H9 (cell line): ENCODE results near the gene RABGAP1L. TPM values are rescaled to one million over a fixed set of nuclear protein-coding genes. Genes with fewer than 3 reads are reported as not detected.

Experiments
- DNase-seq: peaks from one replicate; pipeline ENCODE4 v3.0.0-alpha.2; 2017
- H2AFZ ChIP-seq: one replicate; pipeline ENCODE4 v1.6.1; 2013; ENCODE audit warnings: mild to moderate bottlenecking, low read length, control low read depth, moderate library complexity
- H2AK5ac ChIP-seq: 2 replicates; pipeline ENCODE4 v1.6.1; 2013; ENCODE audit warnings: low read length, control low read depth, mixed read lengths; ENCODE audit not compliant: insufficient read length
- H2BK120ac ChIP-seq: one replicate; pipeline ENCODE4 v1.6.1; 2013; ENCODE audit warnings: low read depth, mild to moderate bottlenecking, low read length, control low read depth, inconsistent platforms; ENCODE audit not compliant: poor library complexity, severe bottlenecking
- H2BK12ac ChIP-seq: 2 replicates; pipeline ENCODE4 v1.6.1; 2013; ENCODE audit warnings: low read length, control low read depth, mixed read lengths, low read depth; ENCODE audit not compliant: insufficient read length
- H2BK15ac ChIP-seq: 2 replicates; pipeline ENCODE4 v1.6.1; 2013; ENCODE audit warnings: low read depth, low read length, control low read depth
- H2BK20ac ChIP-seq: one replicate; pipeline ENCODE4 v1.6.1; 2013; ENCODE audit warnings: low read depth, mild to moderate bottlenecking, low read length, control low read depth, inconsistent platforms; ENCODE audit not compliant: poor library complexity, severe bottlenecking
- H2BK5ac ChIP-seq: 2 replicates; pipeline ENCODE4 v1.6.1; 2013; ENCODE audit warnings: low read length, control low read depth, mixed read lengths; ENCODE audit not compliant: insufficient read length
- H3K14ac ChIP-seq: 2 replicates; pipeline ENCODE4 v1.6.1; 2013; ENCODE audit warnings: low read length, control low read depth; ENCODE audit not compliant: insufficient read depth
- H3K18ac ChIP-seq: 2 replicates; pipeline ENCODE4 v1.6.1; 2013; ENCODE audit warnings: low read depth, mild to moderate bottlenecking, mixed read lengths, low read length, control low read depth; ENCODE audit not compliant: insufficient read length
- H3K23ac ChIP-seq: 2 replicates; pipeline ENCODE4 v1.6.1; 2013; ENCODE audit warnings: low read length, control low read depth, mixed read lengths, low read depth; ENCODE audit not compliant: insufficient read length
- H3K23me2 ChIP-seq: 2 replicates; pipeline ENCODE4 v1.6.1; 2013; ENCODE audit warnings: low read depth, mild to moderate bottlenecking, mixed read lengths, low read length, control low read depth; ENCODE audit not compliant: insufficient read length, poor library complexity, severe bottlenecking
- H3K27ac ChIP-seq: 2 replicates; pipeline ENCODE4 v1.5.1; 2013; ENCODE audit warnings: low read length, control low read depth, mixed read lengths, low read depth; ENCODE audit not compliant: insufficient read length
- H3K27me3 ChIP-seq: 2 replicates; pipeline ENCODE4 v1.6.1; 2013; ENCODE audit warnings: low read length, control low read depth, inconsistent platforms; ENCODE audit not compliant: insufficient read depth
- H3K4ac ChIP-seq: 2 replicates; pipeline ENCODE4 v1.6.1; 2013; ENCODE audit warnings: low read depth, mild to moderate bottlenecking, control low read depth, inconsistent platforms, low read length, moderate library complexity
- H3K4me1 ChIP-seq: 2 replicates; pipeline ENCODE4 v1.6.1; 2013; ENCODE audit warnings: low read length, control low read depth, inconsistent platforms; ENCODE audit not compliant: insufficient read depth
- H3K4me2 ChIP-seq: 2 replicates; pipeline ENCODE4 v1.6.1; 2013; ENCODE audit warnings: low read length, control low read depth, mixed read lengths; ENCODE audit not compliant: insufficient read length, insufficient read depth
- H3K56ac ChIP-seq: 2 replicates; pipeline ENCODE4 v1.6.1; 2013; ENCODE audit warnings: low read depth, mild to moderate bottlenecking, mixed read lengths, low read length, control low read depth; ENCODE audit not compliant: insufficient read length
- H3K79me1 ChIP-seq: 2 replicates; pipeline ENCODE4 v1.6.1; 2013; ENCODE audit warnings: low read depth, mild to moderate bottlenecking, moderate library complexity, low read length, control low read depth, inconsistent platforms; ENCODE audit not compliant: insufficient read depth, poor library complexity, severe bottlenecking
- H3K79me2 ChIP-seq: 2 replicates; pipeline ENCODE4 v1.6.1; 2013; ENCODE audit warnings: low read length, control low read depth, inconsistent platforms; ENCODE audit not compliant: insufficient read depth
- H3K9ac ChIP-seq: 2 replicates; pipeline ENCODE4 v1.6.1; 2013; ENCODE audit warnings: low read length, control low read depth, mixed read lengths; ENCODE audit not compliant: insufficient read length; ENCODE audit errors: extremely low read depth
- H3K9me3 ChIP-seq: one replicate; pipeline ENCODE4 v1.6.1; 2013; ENCODE audit warnings: low read depth, low read length, inconsistent platforms; ENCODE audit not compliant: control insufficient read depth
- H3T11ph ChIP-seq: one replicate; pipeline ENCODE4 v1.6.1; 2013; ENCODE audit warnings: mild to moderate bottlenecking, low read length, control low read depth, inconsistent platforms
- H4K20me1 ChIP-seq: one replicate; pipeline ENCODE4 v1.6.1; 2013; ENCODE audit not compliant: control insufficient read depth, insufficient read length, insufficient read depth
- H4K5ac ChIP-seq: 2 replicates; pipeline ENCODE4 v1.6.1; 2013; ENCODE audit warnings: low read depth, mild to moderate bottlenecking, mixed read lengths, low read length, control low read depth; ENCODE audit not compliant: insufficient read length
- H4K8ac ChIP-seq: replicated peaks from 2 replicates; pipeline ENCODE4 v1.6.1; 2013; ENCODE audit warnings: low read length, control low read depth, mixed read lengths, low read depth; ENCODE audit not compliant: insufficient read length
- H4K91ac ChIP-seq: 2 replicates; pipeline ENCODE4 v1.6.1; 2013; ENCODE audit warnings: low read depth, mild to moderate bottlenecking, moderate library complexity, mixed read lengths, low read length, control low read depth; ENCODE audit not compliant: insufficient read length
- H3K27ac Mint-ChIP-seq, 3 experiments: 2 replicates in 2 of 3; 3 replicates in 1 of 3; pipeline ENCODE4 v1.8.0; 2020 to 2021; ENCODE audit warnings: mixed read lengths in 3 of 3, mild to moderate bottlenecking in 1 of 3, moderate library complexity in 1 of 3
- H3K27me3 Mint-ChIP-seq: 2 replicates; pipeline ENCODE4 v1.8.0; 2021; ENCODE audit warnings: low read depth, mild to moderate bottlenecking, moderate library complexity, mixed read lengths
- H3K36me3 Mint-ChIP-seq, 3 experiments: 2 replicates in 2 of 3; 3 replicates in 1 of 3; pipeline ENCODE4 v1.8.0; 2020 to 2021; ENCODE audit warnings: low read depth in 3 of 3, mixed read lengths in 3 of 3; ENCODE audit not compliant: insufficient read depth in 1 of 3
- H3K4me1 Mint-ChIP-seq, 2 experiments: 2 replicates each; pipeline ENCODE4 v1.8.0; 2020; ENCODE audit warnings: mixed read lengths in 2 of 2
- H3K4me3 Mint-ChIP-seq, 2 experiments: 2 replicates in 1 of 2; 3 replicates in 1 of 2; pipeline ENCODE4 v1.8.0; 2020 to 2021; ENCODE audit warnings: mild to moderate bottlenecking in 2 of 2, mixed read lengths in 2 of 2, moderate library complexity in 1 of 2
- H3K9me3 Mint-ChIP-seq, 2 experiments: 2 replicates in 1 of 2; 3 replicates in 1 of 2; pipeline ENCODE4 v1.8.0; 2020; ENCODE audit warnings: mild to moderate bottlenecking in 2 of 2, mixed read lengths in 2 of 2, moderate library complexity in 1 of 2
- CTCF ChIP-seq: fragments of 200-600 bp; sonication (generic); conservative IDR thresholded peaks from 3 replicates; pipeline ENCODE4 v1.8.0; 2021; ENCODE audit warnings: antibody characterized with exemption, mild to moderate bottlenecking
- WGBS: extraction: QIAGEN DNeasy Blood & Tissue Kit; methylation state at CpG from one replicate; pipeline ENCODE4 v1.1.7; 2013; ENCODE audit warnings: missing lambda C conversion rate, low lambda C conversion rate, mixed read lengths; ENCODE audit not compliant: insufficient read length; ENCODE audit errors: extremely low coverage; 5-methylcytosine and 5-hydroxymethylcytosine counted together
- total RNA-seq: library from RNA; stranded (reverse); gene quantifications from 2 replicates; pipeline ENCODE4 v1.2.1, GENCODE V29; 2021

RABGAP1L gene
- total RNA-seq, 1 experiment from 2014 or later = 147 TPM

- no peak overlapping the region for H3K56ac ChIP-seq
- H2AFZ ChIP-seq = no peak overlapping the region
- no peak overlapping the region for H4K8ac ChIP-seq
- no peak for DNase-seq
- no peak overlapping the region for H3T11ph ChIP-seq
- no peak overlapping the region for H3K4me2 ChIP-seq
- no peak overlapping the region for H3K4me3 Mint-ChIP-seq
- no peak overlapping the region for H4K91ac ChIP-seq
- no peaks in the 10 kb centered on the region for H4K20me1 ChIP-seq
- no peaks in the 10 kb centered on the region for H3K9me3 ChIP-seq
- H2BK12ac ChIP-seq = no peak overlapping the region
- H3K4ac ChIP-seq = no peak overlapping the region
- no peak overlapping the region for H3K9ac ChIP-seq
- no peak overlapping the region for H2BK15ac ChIP-seq
- H3K4me1 ChIP-seq = no peaks in the 10 kb centered on the region; the same call in 1 of the 2 replicates
- no peaks in the 10 kb centered on the region for H3K79me2 ChIP-seq
- no peak overlapping the region for H2AK5ac ChIP-seq
- no peaks in the 10 kb centered on the region for H3K9me3 Mint-ChIP-seq
- H3K4me1 Mint-ChIP-seq = no peaks in the 10 kb centered on the region
- H3K27ac ChIP-seq = no peak overlapping the region
- no peak overlapping the region for H3K14ac ChIP-seq
- H3K23ac ChIP-seq = no peak overlapping the region
- H3K23me2 ChIP-seq = no peaks in the 10 kb centered on the region
- no peak overlapping the region for H2BK5ac ChIP-seq
- H3K27ac Mint-ChIP-seq = no peak overlapping the region
- H2BK120ac ChIP-seq = no peak overlapping the region
- H3K18ac ChIP-seq = no peak overlapping the region
- H3K27me3 Mint-ChIP-seq = no peaks in the 10 kb centered on the region
- no peaks in the 10 kb centered on the region for H3K36me3 Mint-ChIP-seq
- H2BK20ac ChIP-seq = no peak overlapping the region
- no peaks in the 10 kb centered on the region for H3K27me3 ChIP-seq
- TF ChIP-seq CTCF = no peak
- no peaks in the 10 kb centered on the region for H3K79me1 ChIP-seq
- no CpG with 5 or more reads among the region's 2 CpGs for WGBS
- H4K5ac ChIP-seq = no peak overlapping the region
These were observed 309.7 kb downstream of the RABGAP1L start for GRCh38 chr1:174469052-174469451.
